Heart right ventricle (tissue), 16 donors: ENCODE results near the gene ZNF35. TPM values are rescaled to one million over a fixed set of nuclear protein-coding genes. Genes with fewer than 3 reads are reported as not detected.
A peak's percentile ranks its signal among the peaks of the same experiment; 100 is the strongest.

Experiments used
- ATAC-seq, 8 donors: fragments of 200-7000 bp; cut with Tn5 transposase; one replicate each; pipeline ENCODE4 v1.9.1; 2020; ENCODE audit warnings: mild to moderate bottlenecking in 8 of 8, moderate library complexity in 8 of 8, moderate number of reproducible peaks in 1 of 8
- DNase-seq, 2 donors: peaks; one replicate each; pipeline ENCODE4 v3.0.0-alpha.2; 2020
- H3K27ac ChIP-seq, 10 donors: fragments of 200-600 bp; sonication (generic) in 2 of 10; one replicate each; pipeline versions ENCODE4 v1.5.0 to v1.8.0; 2020 to 2022; ENCODE audit warnings: mild to moderate bottlenecking in 3 of 10
- H3K27me3 ChIP-seq, 7 donors: fragments of 200-600 bp; one replicate each; pipeline ENCODE4 v1.8.0; 2021 to 2022; ENCODE audit warnings: mild to moderate bottlenecking in 2 of 7
- H3K36me3 ChIP-seq, 9 donors: fragments of 200-600 bp; sonication (generic) in 1 of 9; one replicate each; pipeline versions ENCODE4 v1.5.0 to v1.8.0; 2020 to 2022; ENCODE audit warnings: mild to moderate bottlenecking in 2 of 9
- H3K4me1 ChIP-seq, 9 donors: fragments of 200-600 bp; sonication (generic) in 1 of 9; one replicate each; pipeline versions ENCODE4 v1.5.0 to v1.8.0; 2020 to 2022; ENCODE audit warnings: mild to moderate bottlenecking in 4 of 9
- H3K4me3 ChIP-seq, 10 donors: fragments of 200-600 bp; sonication (generic) in 2 of 10; one replicate each; pipeline versions ENCODE4 v1.5.0 to v1.8.0; 2020 to 2022; ENCODE audit warnings: mild to moderate bottlenecking in 7 of 10, moderate library complexity in 2 of 10
- H3K9me3 ChIP-seq, 11 donors: fragments of 200-600 bp in 10 of 11; sonication (generic) in 2 of 11; one replicate each; pipeline versions ENCODE4 v1.5.0 to v1.8.0; 2013 to 2022; ENCODE audit warnings: mild to moderate bottlenecking in 2 of 11, control low read depth in 1 of 11, moderate library complexity in 1 of 11
- CTCF ChIP-seq, 9 donors: fragments of 200-600 bp; sonication (generic) in 2 of 9; IDR thresholded peaks; one replicate each; pipeline versions ENCODE4 v1.5.0 to v1.8.0; 2021 to 2022; ENCODE audit warnings: antibody characterized with exemption in 9 of 9, mild to moderate bottlenecking in 5 of 9, moderate library complexity in 1 of 9
- WGBS, 2 donors: extraction: QIAGEN DNeasy Blood & Tissue Kit; methylation state at CpG; one replicate each; pipeline ENCODE4 v1.1.7; 2013; ENCODE audit warnings: inconsistent platforms in 1 of 2; 5-methylcytosine and 5-hydroxymethylcytosine counted together
- intact Hi-C, 10 donors: fragments of 100-400 bp; cut with DNase I; formaldehyde crosslinking; loops; one replicate each; pipeline versions ENCODE4 v1.11.1 to v1.14.2; 2022
- polyA plus RNA-seq, 2 donors: library from polyadenylated mRNA; stranded (reverse); fragments of 200-250 nt; gene quantifications; one replicate each; pipeline ENCODE4 v1.2.3, GENCODE V29; 2013
- total RNA-seq, 10 donors: library from RNA; stranded (reverse); fragmentation: NEBNext Ultra II Directional in 3 of 10; extraction: Animal tissue kit (Norgen Biotek cat#: 25700) in 3 of 10; gene quantifications; one replicate each; pipeline versions ENCODE4 v1.2.1 to v1.2.4, GENCODE V29; 2021 to 2023
- donor health status: Arrhythmogenic right ventricular cardiomyopathy.
- donor health status: ischemic (EF 13 %, LVEDD 7.1; RV severe dilation, severe dysfunction).
- donor health status: healthy with polysubstance abuse.
- donor health status: DM: no; HTN: yes; CAD: no.
- donor health status: DM: no; HTN: no; CAD: no.
- donor health status: ischemic (EF 25% LVEDD 6.9; RV normal size, moderate dysfunction).
- donor health status: ischemic (EF 25% LVEDD 5.7; RV mildly dilated, moderate dysfunction).
- donor health status: healthy.
- donor health status: DM: yes; HTN: yes; CAD: no.
- donor health status: Ischemic cardiomyopathy.
- donor health status: ischemic (EF 35%, LVEDD 5.7; RV mildly dilated, moderate dysfunction).
- donor health status: nonischemic (EF 11% LVEDD 7.7; RV severe dilation, severe dysfunction).
- donor health status: DM: yes; HTN: yes; CAD: no.
- donor health status: PGD.
- donor health status: ischemic (EF 29% LVEDD 5.4; RV normal size, mild dysfunction).
- donor health status: nonischemic (EF 23%, LVEDD 6.1; RV moderate dilation, normal function).

The ZNF35 gene
- total and polyA plus RNA-seq, 12 donors: 4.1 to 10.2 (median 6.3) TPM

DNA sequence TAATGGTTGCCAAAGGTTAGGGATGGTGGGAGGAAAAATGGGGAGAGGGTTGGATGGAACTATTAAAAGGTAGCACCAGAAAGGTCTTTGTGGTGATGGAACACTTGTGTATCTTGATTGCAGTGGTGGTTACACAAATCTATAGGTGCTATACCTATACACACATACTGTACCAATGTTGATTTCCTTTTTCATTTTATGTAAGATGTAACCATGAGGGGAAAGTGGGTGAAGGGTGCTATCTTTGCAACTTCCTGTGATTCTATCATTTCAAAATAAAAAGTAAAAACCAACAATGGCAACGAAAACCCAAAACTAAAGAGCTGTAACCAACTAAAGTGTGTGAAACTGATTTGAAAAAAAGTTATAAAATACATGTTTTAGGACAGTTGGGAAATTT lies 761 bp upstream of the ZNF35 start:
- Histone ChIP-seq H3K9me3 (peaks cover 0 to 47% (median 10%) of the 10 kb centered on the region in 11 donors), H3K27me3 (no peaks in the 10 kb centered on the region), H3K36me3 (peaks cover 0 to 48% (median 28%) of the 10 kb centered on the region in 9 donors), H3K4me1 (peaks cover 0 to 18% (median 13%) of the 10 kb centered on the region in 9 donors), H3K27ac (no peak overlapping the region), H3K4me3 (peak overlapping the region in 2 of 10 donors; percentile 92 to 97)
- ATAC-seq: no peak
- intact Hi-C loops: loop anchor here in 1 of 10 donors (2.0 kb wide), 1 partner anchor 23 kb away; the partner anchor contains the start of gene ZNF197
- 89 to 93% methylated on average over 1 of the region's 1 CpG for WGBS, 2 donors
- DNase-seq: no peak
- TF ChIP-seq CTCF (IDR thresholded peaks at IDR 0.05): no peak

DNA sequence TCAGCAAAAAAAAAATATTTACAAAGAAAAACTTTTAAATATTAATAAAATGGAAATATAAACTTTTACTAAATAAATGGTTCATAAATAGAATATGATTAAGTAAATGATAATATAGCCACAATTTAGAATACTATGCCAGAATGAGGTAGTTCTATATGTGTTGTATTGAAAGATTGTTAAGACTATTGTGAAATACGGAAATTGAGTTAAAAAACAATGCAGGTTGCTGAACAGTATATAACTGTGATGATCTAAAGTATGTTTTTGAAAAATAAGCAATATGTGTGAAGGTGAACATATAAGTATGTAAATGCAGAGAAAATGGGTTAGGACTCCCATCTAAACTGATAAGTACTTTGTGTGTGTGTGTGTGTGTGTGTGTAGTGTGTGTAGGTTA lies 1.2 kb downstream of the ZNF35 start:
- no peak for TF ChIP-seq CTCF (IDR thresholded peaks at IDR 0.05)
- peak overlapping the region in 6 of 10 donors; percentile 92 to 98 (median 96) for H3K4me3 ChIP-seq
- peaks cover 0 to 48% (median 37%) of the 10 kb centered on the region in 9 donors for H3K36me3 ChIP-seq
- H3K27me3 ChIP-seq: no peaks in the 10 kb centered on the region
- intact Hi-C loops: loop anchor here in 1 of 10 donors (2.0 kb wide), 1 partner anchor 25 kb away; the partner anchor contains the start of gene ZNF197
- no peak for ATAC-seq
- peak overlapping the region in 1 of 10 donors; percentile 86 for H3K27ac ChIP-seq
- DNase-seq: no peak
- WGBS, 2 donors: 90 to 95% methylated on average over 1 of the region's 1 CpG
- peaks cover 0 to 18% (median 13%) of the 10 kb centered on the region in 9 donors for H3K4me1 ChIP-seq
- peaks cover 0 to 28% (median 0%) of the 10 kb centered on the region in 11 donors for H3K9me3 ChIP-seq

GRCh38 chr3:44654039-44654438 lies 5.5 kb downstream of the ZNF35 start:
- 81 to 92% methylated on average over 5 of the region's 5 CpGs for WGBS, 2 donors
- Histone ChIP-seq H3K4me1 (peaks cover 0 to 12% (median 8%) of the 10 kb centered on the region in 9 donors), H3K27me3 (no peaks in the 10 kb centered on the region), H3K36me3 (peaks cover 0 to 85% (median 72%) of the 10 kb centered on the region in 9 donors), H3K9me3 (peaks cover 0 to 19% (median 8%) of the 10 kb centered on the region in 11 donors), H3K4me3 (no peak overlapping the region), H3K27ac (no peak overlapping the region)
- no peak for TF ChIP-seq CTCF (IDR thresholded peaks at IDR 0.05)
- ATAC-seq (no peak), DNase-seq (no peak)
- intact Hi-C loops: no loop called here

- no peaks in the 10 kb centered on the region for H3K27me3 ChIP-seq
- DNase-seq (no peak), ATAC-seq (no peak)
- no peak overlapping the region for H3K27ac ChIP-seq
- no peak overlapping the region for H3K4me3 ChIP-seq
- TF ChIP-seq CTCF (IDR thresholded peaks at IDR 0.05): no peak
- peaks cover 0 to 7% (median 0%) of the 10 kb centered on the region in 9 donors for H3K4me1 ChIP-seq
- peaks cover 0 to 40% (median 19%) of the 10 kb centered on the region in 11 donors for H3K9me3 ChIP-seq
- H3K36me3 ChIP-seq: peaks cover 0 to 83% (median 67%) of the 10 kb centered on the region in 9 donors
- intact Hi-C loops: loop anchor here in 1 of 10 donors (5.0 kb wide), 1 partner anchor 42 kb away; no protein-coding TSS in a partner anchor
- WGBS, 2 donors: 97 to 98% methylated on average over 7 of the region's 7 CpGs
Observed at GRCh38 chr3:44659015-44659414, 10.5 kb downstream of the ZNF35 start.
